ENCODE data around the gene NAA80. TPM values are rescaled to one million over a fixed set of nuclear protein-coding genes. Genes with fewer than 3 reads are reported as not detected.
A peak's percentile ranks its signal among the peaks of the same experiment; 100 is the strongest.

NAA80 gene
- total RNA-seq, 1 donor from 2014 or later = 10.1 TPM

- Mint-ChIP-seq H3K27me3 (ENCODE audit: insufficient read depth, low read depth) (peaks cover 9% of the 10 kb centered on the region), H3K36me3 (peaks cover 1% of the 10 kb centered on the region), H3K4me1 (peaks cover 27% of the 10 kb centered on the region), H3K27ac (no peak overlapping the region), H3K4me3 (peak overlapping the region; percentile 48), H3K9me3 (no peaks in the 10 kb centered on the region)
- Histone ChIP-seq H3K27me3 (no peaks in the 10 kb centered on the region), H3K9me3 (ENCODE audit: low read depth) (no peaks in the 10 kb centered on the region), H3K9ac (no peak overlapping the region), H3F3A (ENCODE audit: low read depth) (no peaks in the 10 kb centered on the region), H3K4me2 (no peak overlapping the region), H3K4me3 (no peak overlapping the region), H4K20me1 (ENCODE audit: low read depth) (peaks cover 6% of the 10 kb centered on the region), H3K27ac (no peak overlapping the region), H2AFZ (replicated peaks) (no peak overlapping the region), H3K79me2 (ENCODE audit: low read depth) (peaks cover 2% of the 10 kb centered on the region), H3K36me3 (no peaks in the 10 kb centered on the region), H3K4me1 (peaks cover 10% of the 10 kb centered on the region)
- TF ChIP-seq EZH2phosphoT487 (IDR thresholded peaks at IDR 0.05) (no peak), EZH2 (IDR thresholded peaks at IDR 0.05) (no peak)
- TF ChIP-seq, protein P1, sequence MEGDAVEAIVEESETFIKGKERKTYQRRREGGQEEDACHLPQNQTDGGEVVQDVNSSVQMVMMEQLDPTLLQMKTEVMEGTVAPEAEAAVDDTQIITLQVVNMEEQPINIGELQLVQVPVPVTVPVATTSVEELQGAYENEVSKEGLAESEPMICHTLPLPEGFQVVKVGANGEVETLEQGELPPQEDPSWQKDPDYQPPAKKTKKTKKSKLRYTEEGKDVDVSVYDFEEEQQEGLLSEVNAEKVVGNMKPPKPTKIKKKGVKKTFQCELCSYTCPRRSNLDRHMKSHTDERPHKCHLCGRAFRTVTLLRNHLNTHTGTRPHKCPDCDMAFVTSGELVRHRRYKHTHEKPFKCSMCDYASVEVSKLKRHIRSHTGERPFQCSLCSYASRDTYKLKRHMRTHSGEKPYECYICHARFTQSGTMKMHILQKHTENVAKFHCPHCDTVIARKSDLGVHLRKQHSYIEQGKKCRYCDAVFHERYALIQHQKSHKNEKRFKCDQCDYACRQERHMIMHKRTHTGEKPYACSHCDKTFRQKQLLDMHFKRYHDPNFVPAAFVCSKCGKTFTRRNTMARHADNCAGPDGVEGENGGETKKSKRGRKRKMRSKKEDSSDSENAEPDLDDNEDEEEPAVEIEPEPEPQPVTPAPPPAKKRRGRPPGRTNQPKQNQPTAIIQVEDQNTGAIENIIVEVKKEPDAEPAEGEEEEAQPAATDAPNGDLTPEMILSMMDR (IDR thresholded peaks at IDR 0.05) = no peak
- DNase-seq (ENCODE audit: low spot score) = peak; percentile 1
Measured at GRCh38 chr3:50296721-50297383, 2.4 kb downstream of the NAA80 start.

DNA sequence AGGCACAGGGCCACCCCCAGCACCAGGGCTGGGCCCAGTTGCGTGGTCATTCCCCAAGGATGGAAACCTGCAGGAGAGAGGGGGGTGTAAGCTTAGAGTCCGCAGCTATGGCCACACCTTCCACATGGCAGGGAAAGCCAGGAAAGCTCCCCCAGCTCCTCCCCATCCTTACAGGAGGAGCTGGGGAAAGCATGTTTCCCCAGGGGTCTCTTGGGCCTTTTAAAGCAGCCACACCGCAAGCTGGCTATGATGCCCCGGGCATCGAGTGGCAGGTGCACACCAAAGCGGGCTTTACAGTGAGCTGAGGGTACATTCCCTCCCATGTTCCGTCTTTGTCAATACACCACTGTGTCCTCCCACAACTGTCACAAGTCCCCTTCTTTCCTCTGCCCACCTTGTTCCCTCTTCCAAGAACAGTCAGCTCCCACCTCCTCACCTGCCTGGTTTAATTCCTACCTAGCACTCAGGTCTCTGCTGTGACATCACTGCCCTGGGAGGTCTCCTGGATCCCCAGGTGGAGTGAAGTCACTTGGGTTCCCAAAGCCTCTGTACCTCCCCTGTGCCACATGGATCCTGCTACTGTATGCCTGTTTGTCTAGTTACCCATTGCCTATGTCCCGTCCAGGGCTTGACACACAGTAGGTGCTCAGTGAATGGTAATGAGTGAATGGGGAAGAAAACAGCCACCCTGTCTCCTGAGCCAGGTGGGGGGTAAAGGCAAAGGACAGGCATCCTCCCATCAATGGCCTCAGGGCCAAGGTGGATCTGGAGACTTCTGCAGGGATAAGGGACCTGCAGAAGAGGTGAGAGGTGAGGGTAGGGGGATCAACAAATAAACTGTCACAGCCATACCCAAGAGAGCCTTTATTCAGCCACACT lies 3.4 kb downstream of the NAA80 start:
- Histone ChIP-seq H3K27me3 (no peaks in the 10 kb centered on the region), H3K4me2 (no peak overlapping the region), H2AFZ (replicated peaks) (no peak overlapping the region), H3K27ac (no peak overlapping the region), H3K9ac (no peak overlapping the region), H3K4me1 (peaks cover 18% of the 10 kb centered on the region), H3F3A (ENCODE audit: low read depth) (no peaks in the 10 kb centered on the region), H3K4me3 (no peak overlapping the region), H3K9me3 (ENCODE audit: low read depth) (no peaks in the 10 kb centered on the region), H4K20me1 (ENCODE audit: low read depth) (peaks cover 6% of the 10 kb centered on the region), H3K36me3 (no peaks in the 10 kb centered on the region), H3K79me2 (ENCODE audit: low read depth) (peaks cover 12% of the 10 kb centered on the region)
- H3K9me3 Mint-ChIP-seq = no peaks in the 10 kb centered on the region
- TF ChIP-seq, protein P1 (IDR thresholded peaks at IDR 0.05) = no peak
- no peak for TF ChIP-seq EZH2phosphoT487 (IDR thresholded peaks at IDR 0.05)
- no peak for TF ChIP-seq EZH2 (IDR thresholded peaks at IDR 0.05)
- no peak overlapping the region for H3K27ac Mint-ChIP-seq
- peak; percentile 1 for DNase-seq (ENCODE audit: low spot score)
- H3K4me3 Mint-ChIP-seq = no peak overlapping the region
- peaks cover 1% of the 10 kb centered on the region for H3K36me3 Mint-ChIP-seq
- H3K4me1 Mint-ChIP-seq = peaks cover 32% of the 10 kb centered on the region
- H3K27me3 Mint-ChIP-seq (ENCODE audit: insufficient read depth, low read depth) = peaks cover 13% of the 10 kb centered on the region

DNA sequence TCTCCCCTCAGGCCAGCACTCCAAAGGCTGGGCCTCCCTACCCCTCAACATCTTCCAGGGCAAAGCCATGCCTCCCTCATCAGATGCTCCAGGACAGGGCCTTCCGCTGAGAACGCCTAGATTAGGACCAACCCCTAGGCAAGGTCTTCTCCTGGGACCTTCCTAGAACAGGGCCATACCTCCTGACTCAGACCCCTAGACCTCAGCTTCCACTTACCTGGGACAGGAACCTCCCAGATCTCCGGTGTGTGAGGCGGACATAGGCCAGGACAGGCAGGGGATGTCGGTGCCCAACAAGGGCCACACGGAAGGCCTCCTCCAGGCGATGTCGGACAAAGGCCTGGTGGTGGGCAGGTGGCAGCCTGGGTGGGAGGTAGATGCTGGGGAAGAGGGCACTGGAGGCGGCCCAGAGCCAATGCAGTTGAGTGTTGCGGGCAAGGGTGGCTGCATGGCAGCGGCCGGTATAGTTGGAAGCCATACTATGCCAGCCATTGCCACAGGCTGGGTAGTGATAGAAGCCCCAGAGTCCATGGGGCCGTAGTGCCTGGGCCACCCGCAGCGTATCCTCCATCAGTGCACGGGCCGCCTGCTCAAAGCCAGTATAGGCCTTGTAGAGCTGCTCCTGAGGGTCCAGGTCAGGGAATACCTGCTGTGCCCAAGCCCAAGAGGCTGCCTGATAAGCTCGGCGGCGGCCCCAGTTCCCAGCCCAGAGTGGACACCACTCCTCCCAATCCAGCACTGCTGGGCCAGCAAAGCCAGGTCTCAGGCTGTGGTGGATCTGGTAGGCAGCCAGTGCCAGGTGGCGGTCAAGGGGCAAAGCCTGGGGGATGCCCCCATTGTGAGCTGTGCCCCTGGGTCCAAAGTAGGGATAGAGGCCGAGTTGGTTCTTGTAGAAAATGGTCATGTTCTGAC lies 4.5 kb downstream of the NAA80 start:
- H2AFZ ChIP-seq (replicated peaks) = no peak overlapping the region
- peaks cover 18% of the 10 kb centered on the region for H3K4me1 ChIP-seq
- Mint-ChIP-seq H3K9me3 (no peaks in the 10 kb centered on the region), H3K4me1 (peaks cover 24% of the 10 kb centered on the region), H3K36me3 (peaks cover 1% of the 10 kb centered on the region), H3K27ac (no peak overlapping the region), H3K4me3 (no peak overlapping the region), H3K27me3 (ENCODE audit: insufficient read depth, low read depth) (peaks cover 12% of the 10 kb centered on the region)
- no peak for TF ChIP-seq EZH2 (IDR thresholded peaks at IDR 0.05)
- TF ChIP-seq, protein P1 (IDR thresholded peaks at IDR 0.05) = no peak
- TF ChIP-seq EZH2phosphoT487 (IDR thresholded peaks at IDR 0.05) = no peak
- H3K27me3 ChIP-seq = no peaks in the 10 kb centered on the region
- peaks cover 12% of the 10 kb centered on the region for H3K79me2 ChIP-seq (ENCODE audit: low read depth)
- no peak overlapping the region for H3K4me3 ChIP-seq
- H3K27ac ChIP-seq = no peak overlapping the region
- no peaks in the 10 kb centered on the region for H3K36me3 ChIP-seq
- H4K20me1 ChIP-seq (ENCODE audit: low read depth) = peaks cover 6% of the 10 kb centered on the region
- no peak overlapping the region for H3K9ac ChIP-seq
- no peaks in the 10 kb centered on the region for H3F3A ChIP-seq (ENCODE audit: low read depth)
- no peaks in the 10 kb centered on the region for H3K9me3 ChIP-seq (ENCODE audit: low read depth)
- peak; percentile 1 for DNase-seq (ENCODE audit: low spot score)
- no peak overlapping the region for H3K4me2 ChIP-seq
